B cell (primary cell): ENCODE data around the gene ATP7B. TPM values are rescaled to one million over a fixed set of nuclear protein-coding genes. Genes with fewer than 3 reads are reported as not detected.

Source experiments
- ATAC-seq: fragments of 200-7000 bp; cut with Tn5 transposase; one replicate; pipeline ENCODE4 v1.10.0; 2021; ENCODE audit warnings: low read depth, mild to moderate bottlenecking, moderate number of reproducible peaks, moderate library complexity
- CTCF ChIA-PET: fragments of 350-600 bp; sonication (Branson Sonifier 250); formaldehyde crosslinking; loops from one replicate; lab custom pipeline; 2021; ENCODE audit warnings: antibody characterized with exemption, inconsistent platforms; lab: Charles Lee
- POLR2A ChIA-PET: fragments of 350-600 bp; sonication (Branson Sonifier 250); formaldehyde crosslinking; loops from one replicate; lab custom pipeline; 2021; ENCODE audit warnings: antibody characterized with exemption; lab: Charles Lee
- DNase-seq: peaks from one replicate; pipeline ENCODE4 v3.0.0; 2013
- H2AFZ ChIP-seq: 2 replicates; pipeline ENCODE4 v1.6.1; 2012; ENCODE audit warnings: mild to moderate bottlenecking, low read depth, low read length; ENCODE audit not compliant: insufficient read depth, poor library complexity, severe bottlenecking
- H3K27ac ChIP-seq, 2 donors: 1 replicate in 1 of 2; 2 replicates in 1 of 2; pipeline ENCODE4 v1.5.1; 2012 to 2013; ENCODE audit warnings: low read length in 2 of 2, mild to moderate bottlenecking in 2 of 2, moderate library complexity in 1 of 2
- H3K27me3 ChIP-seq, 4 experiments: fragments of 200-600 bp in 1 of 4; sonication (generic) in 1 of 4; replicated peaks in 1 of 4; 1 replicate in 2 of 4; 2 replicates in 2 of 4; pipeline versions ENCODE4 v1.6.1 to v1.7.0; 2013 to 2016; ENCODE audit warnings: low read length in 3 of 4, mild to moderate bottlenecking in 2 of 4, mixed read lengths in 1 of 4, moderate library complexity in 1 of 4; ENCODE audit not compliant: insufficient read depth in 4 of 4, control insufficient read depth in 3 of 4; ENCODE audit errors: control extremely low read depth in 1 of 4
- H3K36me3 ChIP-seq, 2 experiments: replicated peaks in 1 of 2; 1 replicate in 1 of 2; 2 replicates in 1 of 2; pipeline versions ENCODE4 v1.6.1 to v1.7.1; 2013; ENCODE audit warnings: low read length in 1 of 2; ENCODE audit not compliant: insufficient read depth in 2 of 2, control insufficient read depth in 1 of 2; ENCODE audit errors: control extremely low read depth in 1 of 2, extremely low read depth in 1 of 2
- H3K4me1 ChIP-seq, 2 donors: fragments of 200-600 bp in 1 of 2; sonication (generic) in 1 of 2; 1 replicate in 1 of 2; 2 replicates in 1 of 2; pipeline versions ENCODE4 v1.5.1 to v1.6.1; 2013 to 2017; ENCODE audit warnings: low read length in 2 of 2; ENCODE audit not compliant: control insufficient read depth in 2 of 2, insufficient read depth in 2 of 2
- H3K4me2 ChIP-seq: replicated peaks from 2 replicates; pipeline ENCODE3; 2012; ENCODE audit warnings: mild to moderate bottlenecking, low read depth, low read length; ENCODE audit not compliant: poor library complexity, severe bottlenecking
- H3K4me3 ChIP-seq, 5 experiments: fragments of 200-600 bp in 1 of 5; sonication (generic) in 1 of 5; 1 replicate in 3 of 5; 2 replicates in 2 of 5; pipeline versions ENCODE4 v1.5.1 to v1.7.0; 2011 to 2016; ENCODE audit warnings: low read length in 4 of 5, mild to moderate bottlenecking in 4 of 5, low read depth in 2 of 5, control low read depth in 1 of 5, moderate library complexity in 1 of 5; ENCODE audit not compliant: insufficient read depth in 1 of 5; ENCODE audit errors: control extremely low read depth in 1 of 5, extremely low read depth in 1 of 5
- H3K79me2 ChIP-seq: fragments of 200-600 bp; sonication (generic); one replicate; pipeline ENCODE4 v1.6.0; 2016; ENCODE audit warnings: low read length; ENCODE audit not compliant: control insufficient read depth, insufficient read depth
- H3K9ac ChIP-seq: fragments of 200-600 bp; sonication (generic); 2 replicates; pipeline ENCODE4 v1.6.1; 2017; ENCODE audit warnings: mild to moderate bottlenecking, low read length, moderate library complexity
- H3K9me3 ChIP-seq, 3 donors: one replicate each; pipeline versions ENCODE4 v1.6.1 to v1.7.1; 2013; ENCODE audit warnings: low read length in 2 of 3; ENCODE audit not compliant: control insufficient read depth in 2 of 3, insufficient read depth in 1 of 3; ENCODE audit errors: control extremely low read depth in 1 of 3
- H4K20me1 ChIP-seq: 2 replicates; pipeline ENCODE4 v1.6.0; 2012; ENCODE audit warnings: mild to moderate bottlenecking, low read length; ENCODE audit not compliant: insufficient read depth, control insufficient read depth, poor library complexity, severe bottlenecking
- H3K27ac Mint-ChIP-seq: one replicate; pipeline ENCODE4 v1.8.0; 2021; ENCODE audit warnings: mixed read lengths
- H3K27me3 Mint-ChIP-seq: one replicate; pipeline ENCODE4 v1.8.0; 2021; ENCODE audit warnings: mixed read lengths
- H3K4me1 Mint-ChIP-seq: one replicate; pipeline ENCODE4 v1.8.0; 2021; ENCODE audit warnings: mixed read lengths
- H3K4me3 Mint-ChIP-seq: one replicate; pipeline ENCODE4 v1.8.0; 2021; ENCODE audit warnings: mixed read lengths
- H3K9me3 Mint-ChIP-seq: one replicate; pipeline ENCODE4 v1.8.0; 2022; ENCODE audit warnings: mixed read lengths; ENCODE audit not compliant: insufficient read depth
- CTCF ChIP-seq: fragments of 200-600 bp; IDR thresholded peaks from one replicate; pipeline ENCODE4 v1.8.0; 2022; ENCODE audit warnings: antibody characterized with exemption, mild to moderate bottlenecking
- EZH2 ChIP-seq: IDR thresholded peaks from 2 replicates; pipeline ENCODE4 v1.6.1; 2012; ENCODE audit warnings: borderline replicate concordance, low read depth, mild to moderate bottlenecking, moderate library complexity, low read length; ENCODE audit not compliant: insufficient read depth, poor library complexity, severe bottlenecking
- WGBS: methylation state at CpG from one replicate; pipeline ENCODE4 v1.1.5; 2013; ENCODE audit warnings: missing lambda C conversion rate; ENCODE audit not compliant: insufficient coverage; 5-methylcytosine and 5-hydroxymethylcytosine counted together
- intact Hi-C: fragments of 100-400 bp; cut with micrococcal nuclease; formaldehyde crosslinking; loops from one replicate; pipeline ENCODE4 v1.10.0; 2022
- polyA plus RNA-seq: library from polyadenylated mRNA; depleted of rRNA; stranded (reverse); fragments of >200 nt; gene quantifications from 2 replicates; pipeline ENCODE4 v1.2.3, GENCODE V29; 2012
- total RNA-seq, 2 donors: library from RNA; stranded (reverse); fragments of 120-200 nt in 1 of 2; gene quantifications; 1 replicate in 1 of 2; 2 replicates in 1 of 2; pipeline versions ENCODE4 v1.2.3 to v1.2.4, GENCODE V29; 2013 to 2022

ATP7B gene
- total and polyA plus RNA-seq, 2 donors (not counting 1 experiment from before 2014, with no cell fraction given): 0.10 to 0.91 TPM

- intact Hi-C loops: no loop called here
- H3K4me1 Mint-ChIP-seq: peaks cover 18% of the 10 kb centered on the region
- H3K9me3 Mint-ChIP-seq: no peaks in the 10 kb centered on the region
- ChIA-PET CTCF (no interaction called here), POLR2A (no interaction called here)
- Histone ChIP-seq H2AFZ (no peak overlapping the region), H3K9ac (no peak overlapping the region), H3K27ac (no peak overlapping the region), H3K4me2 (no peak overlapping the region), H4K20me1 (no peaks in the 10 kb centered on the region), H3K9me3 (peaks cover 0 to 3% (median 0%) of the 10 kb centered on the region in 3 donors), H3K4me1 (peaks cover 4 to 11% of the 10 kb centered on the region in 2 donors), H3K36me3 (no peaks in the 10 kb centered on the region), H3K4me3 (no peak overlapping the region), H3K79me2 (no peaks in the 10 kb centered on the region), H3K27me3 (no peaks in the 10 kb centered on the region)
- TF ChIP-seq EZH2 (no peak), CTCF (no peak)
- DNase-seq: no peak
- H3K4me3 Mint-ChIP-seq: no peak overlapping the region
- H3K27me3 Mint-ChIP-seq: peaks cover 13% of the 10 kb centered on the region
- WGBS: 79% methylated on average over 12 of the region's 15 CpGs
- no peak overlapping the region for H3K27ac Mint-ChIP-seq
- ATAC-seq: no peak
These were observed 55.9 kb downstream of the ATP7B start for GRCh38 chr13:51955281-51955771.

DNA sequence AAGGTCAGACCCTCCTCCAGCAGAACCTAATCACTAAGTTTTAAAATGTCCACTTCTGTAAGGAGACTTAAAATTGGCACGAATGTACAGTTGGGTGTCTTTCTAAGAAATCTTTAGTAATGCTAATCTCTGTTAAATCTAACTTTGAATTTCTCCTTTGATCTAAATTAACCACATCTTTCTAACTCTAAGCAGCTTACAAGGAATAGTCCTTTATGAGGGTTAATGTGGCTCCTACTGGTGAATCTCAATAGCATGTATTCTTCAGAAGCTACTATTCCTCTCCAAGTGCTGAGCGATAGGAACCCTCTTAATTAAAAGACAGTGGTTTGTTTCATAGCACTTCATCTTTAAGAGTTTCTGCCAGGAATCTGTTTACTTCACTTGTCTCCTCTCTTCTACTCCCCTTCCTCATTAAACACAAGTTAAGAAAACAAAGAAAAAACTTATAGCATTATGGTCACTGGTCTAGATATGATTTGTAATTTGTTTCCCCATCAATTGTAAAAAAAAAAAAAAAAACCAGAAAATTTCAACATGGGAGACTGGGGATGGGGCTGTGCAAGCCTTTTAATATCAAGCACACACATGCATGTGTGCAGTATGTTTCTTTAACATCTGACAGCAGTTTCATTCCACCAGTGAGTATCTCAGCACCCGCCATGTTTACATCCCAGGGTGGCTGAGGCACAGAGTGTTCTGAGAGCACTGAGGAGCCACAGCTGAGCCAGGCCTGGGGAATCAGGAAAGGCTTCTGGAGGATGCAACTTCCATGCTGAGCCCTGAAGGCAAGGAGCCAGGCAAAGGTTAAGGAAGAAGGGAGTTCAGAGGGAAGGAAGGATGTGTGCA is 57.7 kb downstream of the ATP7B start:
- intact Hi-C loops: no loop called here
- no peak overlapping the region for H3K27ac ChIP-seq
- Mint-ChIP-seq H3K27me3 (peaks cover 23% of the 10 kb centered on the region), H3K4me3 (no peak overlapping the region), H3K9me3 (no peaks in the 10 kb centered on the region), H3K4me1 (peaks cover 11% of the 10 kb centered on the region), H3K27ac (no peak overlapping the region)
- WGBS: 83% methylated on average over 1 of the region's 3 CpGs
- peaks cover 0 to 6% (median 0%) of the 10 kb centered on the region in 3 donors for H3K9me3 ChIP-seq
- no peaks in the 10 kb centered on the region for H3K4me1 ChIP-seq
- DNase-seq (no peak), ATAC-seq (no peak)
- H4K20me1 ChIP-seq: no peaks in the 10 kb centered on the region
- no peaks in the 10 kb centered on the region for H3K27me3 ChIP-seq
- TF ChIP-seq EZH2 (no peak), CTCF (no peak)
- no peaks in the 10 kb centered on the region for H3K36me3 ChIP-seq
- no peak overlapping the region for H3K4me2 ChIP-seq
- CTCF ChIA-PET: no interaction called here
- POLR2A ChIA-PET: no interaction called here
- no peak overlapping the region for H2AFZ ChIP-seq
- H3K9ac ChIP-seq: no peak overlapping the region
- no peak overlapping the region for H3K4me3 ChIP-seq
- H3K79me2 ChIP-seq: no peaks in the 10 kb centered on the region
